Subcutaneous abdominal adipose tissue (tissue), 5 donors: ENCODE results near the gene TGFBR3.

ENCODE experiments used
- H3K27ac ChIP-seq: one replicate; pipeline ENCODE4 v1.7.0; 2013; ENCODE audit warnings: low read depth, mild to moderate bottlenecking, inconsistent platforms, low read length, moderate library complexity
- H3K27me3 ChIP-seq, 5 donors: one replicate each; pipeline ENCODE4 v1.7.0; 2013; ENCODE audit warnings: low read length in 5 of 5, inconsistent platforms in 1 of 5; ENCODE audit not compliant: control insufficient read depth in 5 of 5, insufficient read depth in 4 of 5
- H3K36me3 ChIP-seq, 5 donors: one replicate each; pipeline ENCODE4 v1.7.0; 2013; ENCODE audit warnings: low read length in 5 of 5; ENCODE audit not compliant: control insufficient read depth in 5 of 5, insufficient read depth in 5 of 5
- H3K4me1 ChIP-seq, 5 donors: one replicate each; pipeline ENCODE4 v1.7.0; 2013; ENCODE audit warnings: low read length in 5 of 5, mild to moderate bottlenecking in 3 of 5, moderate library complexity in 1 of 5; ENCODE audit not compliant: control insufficient read depth in 5 of 5, insufficient read depth in 5 of 5
- H3K4me3 ChIP-seq, 5 donors: one replicate each; pipeline ENCODE4 v1.7.0; 2013; ENCODE audit warnings: low read length in 5 of 5, low read depth in 1 of 5
- H3K9ac ChIP-seq, 5 donors: one replicate each; pipeline ENCODE4 v1.7.0; 2013; ENCODE audit warnings: low read length in 5 of 5, mild to moderate bottlenecking in 4 of 5, moderate library complexity in 3 of 5
- H3K9me3 ChIP-seq, 5 donors: one replicate each; pipeline ENCODE4 v1.7.0; 2013; ENCODE audit warnings: low read length in 5 of 5; ENCODE audit not compliant: control insufficient read depth in 5 of 5
- donor health status: healthy.
- donor health status: healthy.
- donor health status: healthy.
- donor health status: healthy.
- donor health status: healthy.

Gene TGFBR3

GRCh38 chr1:91735266-91735845 lies 150.6 kb downstream of the TGFBR3 start:
- Histone ChIP-seq H3K9me3 (no peaks in the 10 kb centered on the region), H3K9ac (no peak overlapping the region), H3K4me1 (peaks cover 5 to 49% (median 36%) of the 10 kb centered on the region in 5 donors)

GRCh38 chr1:91734761-91735160 lies 151.2 kb downstream of the TGFBR3 start:
- Histone ChIP-seq H3K27ac (peak overlapping the region; percentile 12), H3K9me3 (no peaks in the 10 kb centered on the region), H3K36me3 (peaks cover 7 to 37% (median 36%) of the 10 kb centered on the region in 5 donors), H3K4me3 (no peak overlapping the region), H3K9ac (no peak overlapping the region), H3K4me1 (peaks cover 5 to 50% (median 37%) of the 10 kb centered on the region in 5 donors), H3K27me3 (no peaks in the 10 kb centered on the region)

More at GRCh38 chr1:91735266-91735845, 150.6 kb downstream of the TGFBR3 start:
- H3K4me3 ChIP-seq: no peak overlapping the region
- H3K36me3 ChIP-seq: peaks cover 7 to 36% (median 33%) of the 10 kb centered on the region in 5 donors
- no peaks in the 10 kb centered on the region for H3K27me3 ChIP-seq
- no peak overlapping the region for H3K27ac ChIP-seq

GRCh38 chr1:91733108-91733710 lies 152.7 kb downstream of the TGFBR3 start:
- H3K9ac ChIP-seq: no peak overlapping the region
- peak overlapping the region; percentile 71 for H3K27ac ChIP-seq
- peaks cover 12 to 45% (median 40%) of the 10 kb centered on the region in 5 donors for H3K36me3 ChIP-seq
- H3K9me3 ChIP-seq: no peaks in the 10 kb centered on the region
- H3K4me1 ChIP-seq: peaks cover 5 to 51% (median 37%) of the 10 kb centered on the region in 5 donors
- H3K27me3 ChIP-seq: no peaks in the 10 kb centered on the region
- no peak overlapping the region for H3K4me3 ChIP-seq

- Histone ChIP-seq H3K27me3 (no peaks in the 10 kb centered on the region), H3K27ac (peak overlapping the region; percentile 71), H3K9me3 (no peaks in the 10 kb centered on the region), H3K4me1 (peaks cover 5 to 57% (median 42%) of the 10 kb centered on the region in 5 donors), H3K9ac (peak overlapping the region in 1 of 5 donors; percentile 42), H3K4me3 (no peak overlapping the region), H3K36me3 (peaks cover 15 to 52% (median 35%) of the 10 kb centered on the region in 5 donors)
Measured at GRCh38 chr1:91732291-91733107, 153.5 kb downstream of the TGFBR3 start.

- H3K36me3 ChIP-seq: peaks cover 19 to 59% (median 41%) of the 10 kb centered on the region in 5 donors
- H3K27me3 ChIP-seq: no peaks in the 10 kb centered on the region
- peak overlapping the region; percentile 71 for H3K27ac ChIP-seq
- no peak overlapping the region for H3K4me3 ChIP-seq
- H3K9ac ChIP-seq: peak overlapping the region in 1 of 5 donors; percentile 42
- H3K9me3 ChIP-seq: no peaks in the 10 kb centered on the region
- peaks cover 3 to 57% (median 42%) of the 10 kb centered on the region in 5 donors for H3K4me1 ChIP-seq
Measured at GRCh38 chr1:91731815-91732214, 154.1 kb downstream of the TGFBR3 start.

- Histone ChIP-seq H3K36me3 (peaks cover 19 to 60% (median 41%) of the 10 kb centered on the region in 5 donors), H3K27me3 (no peaks in the 10 kb centered on the region), H3K4me1 (peaks cover 7 to 58% (median 46%) of the 10 kb centered on the region in 5 donors), H3K9ac (peak overlapping the region in 1 of 5 donors; percentile 49), H3K9me3 (no peaks in the 10 kb centered on the region), H3K27ac (peak overlapping the region; percentile 71), H3K4me3 (peak overlapping the region in 1 of 5 donors; percentile 1)
Measured at GRCh38 chr1:91730801-91731732, 154.9 kb downstream of the TGFBR3 start.

GRCh38 chr1:91729621-91730358 lies 156.2 kb downstream of the TGFBR3 start:
- no peaks in the 10 kb centered on the region for H3K9me3 ChIP-seq
- H3K4me1 ChIP-seq: peaks cover 9 to 60% (median 45%) of the 10 kb centered on the region in 5 donors
- H3K27ac ChIP-seq: peak overlapping the region; percentile 71
- H3K27me3 ChIP-seq: no peaks in the 10 kb centered on the region
- H3K4me3 ChIP-seq: no peak overlapping the region
- no peak overlapping the region for H3K9ac ChIP-seq
- peaks cover 19 to 63% (median 44%) of the 10 kb centered on the region in 5 donors for H3K36me3 ChIP-seq

GRCh38 chr1:91727763-91728162 lies 158.2 kb downstream of the TGFBR3 start:
- H3K9me3 ChIP-seq: no peaks in the 10 kb centered on the region
- H3K36me3 ChIP-seq: peaks cover 16 to 51% (median 29%) of the 10 kb centered on the region in 5 donors
- H3K27me3 ChIP-seq: no peaks in the 10 kb centered on the region
- peak overlapping the region; percentile 74 for H3K27ac ChIP-seq
- no peak overlapping the region for H3K4me3 ChIP-seq
- H3K9ac ChIP-seq: no peak overlapping the region
- H3K4me1 ChIP-seq: peaks cover 9 to 66% (median 44%) of the 10 kb centered on the region in 5 donors
